GM23338 (cell line): ENCODE data around the gene KCNT1.

Experiments used
- POLR2AphosphoS5 ChIP-seq: IDR thresholded peaks from 2 replicates; pipeline ENCODE4 v1.6.1; 2016; ENCODE audit warnings: antibody characterized with exemption, low read depth
- TF ChIP-seq, protein P1 (sequence below), 2 experiments: fragments of 200-600 bp in 1 of 2; sonication (generic) in 1 of 2; conservative IDR thresholded peaks; 2 replicates each; pipeline versions ENCODE4 v1.5.1 to v1.6.1; 2016 to 2017; ENCODE audit warnings: antibody characterized with exemption in 2 of 2, low read depth in 2 of 2, mild to moderate bottlenecking in 2 of 2, moderate library complexity in 1 of 2

DNA sequence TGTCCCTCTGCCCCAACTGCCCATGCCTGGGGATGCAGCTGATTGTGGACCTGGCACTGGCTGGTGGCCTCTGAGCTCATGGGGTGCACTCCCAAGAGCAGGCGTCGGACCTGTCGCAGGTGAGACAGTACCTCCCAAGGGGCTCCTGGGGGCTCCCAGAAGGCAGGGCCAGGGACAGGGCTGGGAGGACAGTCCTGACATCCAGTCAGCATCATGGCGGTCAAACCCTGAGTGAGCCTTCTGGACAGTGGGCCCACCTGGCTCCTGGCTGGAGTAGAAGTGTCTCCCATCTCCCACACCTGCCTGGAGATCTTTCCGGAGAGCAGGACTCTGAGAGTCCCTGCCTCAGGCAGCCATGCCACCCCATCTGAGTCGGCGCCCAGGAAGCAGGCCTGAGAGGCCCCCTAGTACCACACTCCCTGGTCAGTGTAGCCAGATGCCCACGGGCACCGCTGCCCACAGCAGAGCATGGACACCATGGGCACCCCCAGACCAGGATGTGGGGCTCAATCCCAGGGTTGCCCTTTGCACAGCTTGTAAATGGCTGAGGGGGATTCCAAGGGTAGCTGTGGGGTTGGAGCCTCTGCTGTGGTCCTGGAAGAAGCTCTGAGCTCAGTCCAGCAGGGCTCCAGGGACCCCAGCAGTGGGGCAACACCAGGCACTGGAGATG is 32.2 kb upstream of the KCNT1 start:
- TF ChIP-seq, protein P1, sequence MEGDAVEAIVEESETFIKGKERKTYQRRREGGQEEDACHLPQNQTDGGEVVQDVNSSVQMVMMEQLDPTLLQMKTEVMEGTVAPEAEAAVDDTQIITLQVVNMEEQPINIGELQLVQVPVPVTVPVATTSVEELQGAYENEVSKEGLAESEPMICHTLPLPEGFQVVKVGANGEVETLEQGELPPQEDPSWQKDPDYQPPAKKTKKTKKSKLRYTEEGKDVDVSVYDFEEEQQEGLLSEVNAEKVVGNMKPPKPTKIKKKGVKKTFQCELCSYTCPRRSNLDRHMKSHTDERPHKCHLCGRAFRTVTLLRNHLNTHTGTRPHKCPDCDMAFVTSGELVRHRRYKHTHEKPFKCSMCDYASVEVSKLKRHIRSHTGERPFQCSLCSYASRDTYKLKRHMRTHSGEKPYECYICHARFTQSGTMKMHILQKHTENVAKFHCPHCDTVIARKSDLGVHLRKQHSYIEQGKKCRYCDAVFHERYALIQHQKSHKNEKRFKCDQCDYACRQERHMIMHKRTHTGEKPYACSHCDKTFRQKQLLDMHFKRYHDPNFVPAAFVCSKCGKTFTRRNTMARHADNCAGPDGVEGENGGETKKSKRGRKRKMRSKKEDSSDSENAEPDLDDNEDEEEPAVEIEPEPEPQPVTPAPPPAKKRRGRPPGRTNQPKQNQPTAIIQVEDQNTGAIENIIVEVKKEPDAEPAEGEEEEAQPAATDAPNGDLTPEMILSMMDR (conservative IDR thresholded peaks at IDR 0.05; ENCODE audit: low read depth in 2 of 2): no peak
- no peak for TF ChIP-seq POLR2AphosphoS5
